Immature natural killer cell (primary cell): ENCODE data around the gene KRT14. TPM values are rescaled to one million over a fixed set of nuclear protein-coding genes. Genes with fewer than 3 reads are reported as not detected.
A peak's percentile ranks its signal among the peaks of the same experiment; 100 is the strongest.

Experiments used
- DNase-seq, 3 donors: peaks; one replicate each; pipeline ENCODE4 v3.0.0; 2022; ENCODE audit warnings: mixed read lengths in 1 of 3
- H3K27ac Mint-ChIP-seq, 6 donors: one replicate each; pipeline ENCODE4 v1.8.0; 2020; ENCODE audit warnings: mixed read lengths in 6 of 6, mild to moderate bottlenecking in 5 of 6, inconsistent platforms in 4 of 6, moderate library complexity in 3 of 6
- H3K27me3 Mint-ChIP-seq, 3 donors: one replicate each; pipeline ENCODE4 v1.8.0; 2020 to 2021; ENCODE audit warnings: low read depth in 3 of 3, mild to moderate bottlenecking in 3 of 3, mixed read lengths in 3 of 3, moderate library complexity in 3 of 3, inconsistent platforms in 1 of 3
- H3K36me3 Mint-ChIP-seq, 3 donors: one replicate each; pipeline ENCODE4 v1.8.0; 2020; ENCODE audit warnings: mixed read lengths in 3 of 3, inconsistent platforms in 2 of 3, mild to moderate bottlenecking in 2 of 3
- H3K4me1 Mint-ChIP-seq, 2 donors: one replicate each; pipeline ENCODE4 v1.8.0; 2020; ENCODE audit warnings: inconsistent platforms in 2 of 2, mild to moderate bottlenecking in 2 of 2, mixed read lengths in 2 of 2, moderate library complexity in 1 of 2
- H3K4me3 Mint-ChIP-seq, 5 donors: one replicate each; pipeline ENCODE4 v1.8.0; 2020; ENCODE audit warnings: mild to moderate bottlenecking in 5 of 5, mixed read lengths in 5 of 5, inconsistent platforms in 3 of 5, moderate library complexity in 3 of 5
- H3K9me3 Mint-ChIP-seq, 6 donors: one replicate each; pipeline ENCODE4 v1.8.0; 2020; ENCODE audit warnings: mild to moderate bottlenecking in 6 of 6, mixed read lengths in 6 of 6, inconsistent platforms in 4 of 6, moderate library complexity in 3 of 6
- polyA plus RNA-seq, 3 donors: library from polyadenylated mRNA; unstranded; fragments of 300-500 nt; fragmentation: Illumina TruSeq; gene quantifications; one replicate each; pipeline ENCODE4 v1.2.3, GENCODE V29; 2021

Gene KRT14
- polyA plus RNA-seq, 3 donors from 2014 or later: not detected

DNA sequence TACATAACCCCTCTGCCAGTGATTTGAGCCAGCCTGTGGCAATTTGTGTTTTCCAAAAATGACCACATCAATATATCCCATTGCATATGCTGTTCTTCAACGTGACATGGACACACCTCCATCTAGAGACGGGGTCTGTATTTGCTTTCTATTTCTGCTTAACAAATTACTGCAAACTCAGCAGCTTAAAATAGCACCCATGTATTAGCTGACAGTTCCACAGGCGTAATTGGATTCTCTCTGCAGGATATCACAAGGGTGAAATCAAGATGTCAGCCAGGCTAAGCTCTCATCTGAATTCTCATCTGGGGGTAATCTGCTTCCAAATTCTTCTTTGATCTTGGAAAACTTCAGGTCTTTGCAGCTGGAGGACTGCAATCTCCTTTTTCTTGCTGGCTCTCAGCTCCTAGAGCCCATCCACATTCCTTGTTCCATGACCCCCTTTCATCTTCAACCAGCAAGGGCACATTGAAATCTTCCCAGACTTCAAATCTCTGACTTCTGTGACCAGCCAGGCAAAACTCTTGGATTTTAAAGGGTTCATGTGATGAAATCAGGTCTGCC lies 23.0 kb downstream of the KRT14 start:
- peaks cover 0 to 17% (median 7%) of the 10 kb centered on the region in 6 donors for H3K9me3 Mint-ChIP-seq
- H3K36me3 Mint-ChIP-seq: no peaks in the 10 kb centered on the region
- no peak overlapping the region for H3K4me3 Mint-ChIP-seq
- H3K27ac Mint-ChIP-seq: no peak overlapping the region
- peaks cover 4 to 12% (median 4%) of the 10 kb centered on the region in 3 donors for H3K27me3 Mint-ChIP-seq
- DNase-seq: no peak
- peaks cover 9 to 17% of the 10 kb centered on the region in 2 donors for H3K4me1 Mint-ChIP-seq

GRCh38 chr17:41561554-41561953 lies 25.1 kb downstream of the KRT14 start:
- no peak for DNase-seq
- H3K27ac Mint-ChIP-seq: no peak overlapping the region
- no peaks in the 10 kb centered on the region for H3K36me3 Mint-ChIP-seq
- H3K27me3 Mint-ChIP-seq: peaks cover 4 to 12% (median 4%) of the 10 kb centered on the region in 3 donors
- H3K9me3 Mint-ChIP-seq: peaks cover 0 to 2% (median 0%) of the 10 kb centered on the region in 6 donors
- peaks cover 0 to 2% of the 10 kb centered on the region in 2 donors for H3K4me1 Mint-ChIP-seq
- no peak overlapping the region for H3K4me3 Mint-ChIP-seq

DNA sequence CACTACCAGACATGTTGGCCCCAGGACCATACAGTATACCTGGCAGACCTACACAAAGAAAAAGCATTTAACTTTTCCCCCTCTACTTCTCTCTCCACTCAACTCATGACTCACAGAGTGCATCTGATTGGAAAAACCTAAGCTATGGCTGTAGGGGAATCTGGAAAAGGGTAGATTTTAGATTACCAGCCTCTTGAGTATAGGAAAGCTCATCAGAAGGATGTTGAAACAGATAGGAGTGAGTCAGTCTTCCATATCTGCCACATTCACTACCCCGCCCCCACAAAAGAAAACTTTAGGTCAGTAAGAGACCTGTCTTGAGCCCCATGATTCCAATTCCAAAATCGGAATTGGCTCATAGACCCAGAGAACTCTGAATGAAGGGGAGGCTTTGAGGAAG lies 27.1 kb downstream of the KRT14 start:
- Mint-ChIP-seq H3K27ac (no peak overlapping the region), H3K4me1 (no peaks in the 10 kb centered on the region), H3K27me3 (peaks cover 4 to 13% (median 6%) of the 10 kb centered on the region in 3 donors), H3K9me3 (no peaks in the 10 kb centered on the region), H3K36me3 (no peaks in the 10 kb centered on the region), H3K4me3 (no peak overlapping the region)
- DNase-seq: no peak

DNA sequence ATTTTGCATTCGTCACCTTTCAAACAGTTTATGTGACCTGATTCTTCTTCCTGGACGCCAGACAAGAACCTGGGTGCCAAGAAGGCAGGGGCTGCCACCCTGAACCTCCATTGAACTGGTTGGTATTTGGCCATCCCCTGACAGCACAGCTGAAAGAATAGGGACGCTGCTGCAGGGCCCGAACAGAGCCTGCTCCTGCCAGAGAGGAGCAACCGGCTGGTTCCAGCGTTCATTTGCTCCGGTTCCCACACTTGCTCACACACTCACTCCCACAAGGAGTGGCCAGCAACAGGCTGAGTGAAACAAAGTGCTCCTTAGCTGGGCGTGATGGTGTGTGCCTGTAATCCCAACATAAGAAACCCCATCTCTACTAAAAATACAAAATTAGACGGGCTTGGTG lies 29.8 kb downstream of the KRT14 start:
- H3K27me3 Mint-ChIP-seq: peaks cover 7 to 16% (median 11%) of the 10 kb centered on the region in 3 donors
- H3K27ac Mint-ChIP-seq: no peak overlapping the region
- no peak for DNase-seq
- no peak overlapping the region for H3K4me3 Mint-ChIP-seq
- no peaks in the 10 kb centered on the region for H3K9me3 Mint-ChIP-seq
- H3K4me1 Mint-ChIP-seq: no peaks in the 10 kb centered on the region
- no peaks in the 10 kb centered on the region for H3K36me3 Mint-ChIP-seq

- H3K27ac Mint-ChIP-seq: no peak overlapping the region
- no peak overlapping the region for H3K4me3 Mint-ChIP-seq
- H3K9me3 Mint-ChIP-seq: no peaks in the 10 kb centered on the region
- no peaks in the 10 kb centered on the region for H3K36me3 Mint-ChIP-seq
- no peaks in the 10 kb centered on the region for H3K4me1 Mint-ChIP-seq
- peaks cover 4 to 14% (median 11%) of the 10 kb centered on the region in 3 donors for H3K27me3 Mint-ChIP-seq
- DNase-seq: no peak
These were observed 30.4 kb downstream of the KRT14 start for GRCh38 chr17:41556306-41556705.

GRCh38 chr17:41555105-41555887 lies 31.4 kb downstream of the KRT14 start:
- Mint-ChIP-seq H3K4me3 (no peak overlapping the region), H3K36me3 (no peaks in the 10 kb centered on the region), H3K4me1 (no peaks in the 10 kb centered on the region), H3K27me3 (peaks cover 4 to 14% (median 11%) of the 10 kb centered on the region in 3 donors), H3K9me3 (no peaks in the 10 kb centered on the region), H3K27ac (no peak overlapping the region)
- DNase-seq: no peak

DNA sequence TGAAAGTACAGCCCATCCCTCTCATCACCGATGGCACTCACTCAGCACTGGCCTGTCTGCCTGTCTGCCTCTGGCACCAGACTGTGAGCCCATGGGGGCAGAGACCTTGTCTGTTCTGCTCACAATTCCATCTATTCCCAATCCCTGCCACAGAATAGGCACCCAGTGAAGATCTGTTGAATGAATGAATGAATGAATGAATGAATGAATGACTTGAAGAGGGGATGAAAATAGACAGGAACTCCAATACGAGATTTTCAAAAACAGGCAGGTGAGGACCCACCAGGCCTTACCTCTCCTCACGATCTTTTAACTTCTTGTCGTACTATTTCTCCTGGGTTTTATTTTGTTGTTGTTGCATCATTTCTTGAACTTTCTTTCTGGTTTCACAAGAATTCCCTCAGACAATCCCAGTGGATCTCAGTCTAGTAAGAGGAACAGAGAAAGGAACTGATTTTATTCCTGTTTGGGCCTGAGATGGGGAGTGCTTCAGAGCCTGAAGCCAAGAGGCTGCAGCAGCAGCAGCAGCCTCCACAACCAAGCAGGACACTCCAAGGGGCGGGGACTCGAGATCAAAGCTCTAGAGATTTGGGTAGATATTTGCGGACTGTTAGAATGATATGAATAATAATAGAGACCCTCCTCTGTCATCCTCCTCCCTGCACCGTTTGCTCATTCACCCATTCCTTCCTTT lies 32.6 kb downstream of the KRT14 start:
- no peaks in the 10 kb centered on the region for H3K36me3 Mint-ChIP-seq
- H3K9me3 Mint-ChIP-seq: no peaks in the 10 kb centered on the region
- DNase-seq: no peak
- no peak overlapping the region for H3K4me3 Mint-ChIP-seq
- H3K27ac Mint-ChIP-seq: no peak overlapping the region
- H3K27me3 Mint-ChIP-seq: peaks cover 4 to 17% (median 10%) of the 10 kb centered on the region in 3 donors
- peaks cover 5% of the 10 kb centered on the region in 2 donors for H3K4me1 Mint-ChIP-seq

- Mint-ChIP-seq H3K4me3 (no peak overlapping the region), H3K27ac (no peak overlapping the region), H3K4me1 (peaks cover 14 to 15% of the 10 kb centered on the region in 2 donors), H3K27me3 (peaks cover 6 to 13% (median 11%) of the 10 kb centered on the region in 3 donors), H3K9me3 (no peaks in the 10 kb centered on the region), H3K36me3 (no peaks in the 10 kb centered on the region)
- no peak for DNase-seq
These were observed 33.5 kb downstream of the KRT14 start for GRCh38 chr17:41553176-41553575.

GRCh38 chr17:41552455-41552854 lies 34.2 kb downstream of the KRT14 start:
- Mint-ChIP-seq H3K27ac (peak overlapping the region in 1 of 6 donors; percentile 23), H3K4me1 (peaks cover 15 to 19% of the 10 kb centered on the region in 2 donors), H3K36me3 (no peaks in the 10 kb centered on the region), H3K27me3 (peaks cover 6 to 15% (median 11%) of the 10 kb centered on the region in 3 donors), H3K9me3 (no peaks in the 10 kb centered on the region), H3K4me3 (no peak overlapping the region)
- no peak for DNase-seq

GRCh38 chr17:41551365-41551764 lies 35.3 kb downstream of the KRT14 start:
- no peak overlapping the region for H3K27ac Mint-ChIP-seq
- no peak overlapping the region for H3K4me3 Mint-ChIP-seq
- no peaks in the 10 kb centered on the region for H3K9me3 Mint-ChIP-seq
- no peaks in the 10 kb centered on the region for H3K36me3 Mint-ChIP-seq
- no peak for DNase-seq
- H3K4me1 Mint-ChIP-seq: peaks cover 15 to 19% of the 10 kb centered on the region in 2 donors
- H3K27me3 Mint-ChIP-seq: peaks cover 6 to 13% (median 9%) of the 10 kb centered on the region in 3 donors

DNA sequence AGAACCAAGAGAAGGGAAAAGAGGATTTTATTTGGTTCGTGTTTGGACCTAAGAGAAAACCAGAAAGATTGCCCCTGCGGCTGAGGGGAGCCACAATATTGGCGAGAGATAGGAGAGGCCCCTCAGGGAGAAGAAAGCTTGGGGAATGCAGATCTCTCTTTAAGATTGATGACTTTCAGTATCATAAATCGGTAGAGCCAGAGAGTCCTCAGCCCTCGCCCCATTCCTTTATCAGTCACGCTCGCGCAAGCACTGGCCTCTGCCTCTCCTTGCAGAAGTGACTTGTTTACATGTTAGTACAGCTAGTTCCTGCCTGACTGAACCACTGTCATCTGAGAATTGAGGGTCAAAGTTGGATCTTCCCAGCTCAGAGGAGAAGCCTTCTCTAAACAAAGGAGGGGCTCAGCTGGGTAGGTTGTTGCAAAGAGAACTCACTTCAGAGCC lies 37.1 kb downstream of the KRT14 start:
- Mint-ChIP-seq H3K4me1 (peaks cover 15 to 19% of the 10 kb centered on the region in 2 donors), H3K27ac (peak overlapping the region in 4 of 6 donors; percentile 74 to 81 (median 80)), H3K4me3 (peak overlapping the region in 2 of 5 donors; percentile 67 to 71), H3K36me3 (no peaks in the 10 kb centered on the region), H3K27me3 (peaks cover 6 to 11% (median 7%) of the 10 kb centered on the region in 3 donors), H3K9me3 (no peaks in the 10 kb centered on the region)
- no peak for DNase-seq

DNA sequence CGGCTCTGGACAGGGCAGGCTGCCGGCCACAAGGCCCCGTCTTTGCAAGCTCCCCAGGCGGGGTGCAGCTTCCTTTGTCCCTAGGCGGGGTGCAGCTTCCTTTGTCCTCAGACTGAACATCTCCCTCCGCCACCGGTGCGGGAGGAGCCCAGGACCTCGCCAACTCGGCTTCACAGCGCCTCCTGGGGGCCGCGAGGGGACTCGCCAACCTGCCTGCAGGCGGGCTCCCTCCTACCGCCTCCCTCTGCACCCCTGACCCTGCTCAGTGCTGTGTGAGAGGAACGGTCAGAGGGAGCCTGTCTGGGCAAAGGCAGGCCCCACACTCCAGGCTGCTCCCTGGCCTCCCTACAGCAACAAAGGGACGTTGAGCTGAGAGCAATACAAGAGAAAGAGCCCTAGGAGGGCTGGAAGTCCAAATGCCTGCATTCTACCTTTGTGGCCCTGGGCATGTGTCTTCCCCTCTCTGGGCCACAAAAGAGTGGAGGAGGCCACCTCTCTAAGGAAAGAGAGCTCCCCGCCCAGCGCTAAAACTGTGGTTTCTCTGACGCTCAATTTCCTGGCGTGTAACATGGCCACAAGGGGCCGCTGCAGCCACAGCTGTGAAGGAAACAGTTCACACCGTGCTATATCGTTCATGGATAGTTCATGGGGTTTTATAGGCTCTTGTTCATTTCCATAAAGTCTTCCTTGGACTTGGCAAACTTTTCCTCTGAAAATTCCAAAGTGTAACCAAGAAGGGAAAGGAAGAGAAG lies 37.7 kb downstream of the KRT14 start:
- H3K27ac Mint-ChIP-seq: peak overlapping the region in 4 of 6 donors; percentile 74 to 81 (median 80)
- H3K4me3 Mint-ChIP-seq: peak overlapping the region; percentile 58 to 71 (median 67)
- H3K4me1 Mint-ChIP-seq: peaks cover 15 to 19% of the 10 kb centered on the region in 2 donors
- no peaks in the 10 kb centered on the region for H3K9me3 Mint-ChIP-seq
- H3K36me3 Mint-ChIP-seq: no peaks in the 10 kb centered on the region
- DNase-seq: peak; percentile 75 to 81 (median 78)
- H3K27me3 Mint-ChIP-seq: peaks cover 5 to 11% (median 6%) of the 10 kb centered on the region in 3 donors
